GM21723 (cell line): Measurements from ENCODE around the gene NFILZ.

Source experiments
- ATAC-seq: cut with Tn5 transposase; IDR thresholded peaks from one replicate; pipeline ENCODE4 v1.9.1; 2021; ENCODE audit warnings: mild to moderate bottlenecking, moderate library complexity; ENCODE audit not compliant: unreplicated experiment

NFILZ gene

GRCh38 chr19:8629996-8630683 lies at the start of gene NFILZ:
NFILZ (plus strand) TSS chr19:8630633; CDS start chr19:8676766, 46,133 bp downstream.
- ATAC-seq, result no peak

GRCh38 chr19:8580710-8581281 lies 49.6 kb upstream of the NFILZ start:
- peak; percentile 61 for ATAC-seq

- ATAC-seq, result no peak
Measured at GRCh38 chr19:8584965-8585893, 45.2 kb upstream of the NFILZ start.

- no peak for ATAC-seq
Measured at GRCh38 chr19:8585894-8586750, 44.3 kb upstream of the NFILZ start.

GRCh38 chr19:8589177-8589714 lies 41.2 kb upstream of the NFILZ start:
- ATAC-seq, result no peak

- ATAC-seq, result no peak
Measured at GRCh38 chr19:8592231-8593009, 38.0 kb upstream of the NFILZ start.

GRCh38 chr19:8593931-8594330 lies 36.5 kb upstream of the NFILZ start:
- ATAC-seq, result no peak

GRCh38 chr19:8595651-8596050 lies 34.8 kb upstream of the NFILZ start:
- ATAC-seq, result no peak

- ATAC-seq, result no peak
Measured at GRCh38 chr19:8596168-8596567, 34.3 kb upstream of the NFILZ start.

- no peak for ATAC-seq
Measured at GRCh38 chr19:8600064-8600463, 30.4 kb upstream of the NFILZ start.

GRCh38 chr19:8600816-8601215 lies 29.6 kb upstream of the NFILZ start:
- ATAC-seq, result no peak

GRCh38 chr19:8601796-8602195 lies 28.6 kb upstream of the NFILZ start:
- ATAC-seq, result no peak

GRCh38 chr19:8605514-8605913 lies 24.9 kb upstream of the NFILZ start:
- no peak for ATAC-seq

GRCh38 chr19:8607386-8607785 lies 23.0 kb upstream of the NFILZ start:
- ATAC-seq, result no peak

GRCh38 chr19:8608941-8609278 lies 21.5 kb upstream of the NFILZ start:
- no peak for ATAC-seq

GRCh38 chr19:8609279-8610040 lies 21.0 kb upstream of the NFILZ start:
- no peak for ATAC-seq

GRCh38 chr19:8610041-8610935 lies 20.1 kb upstream of the NFILZ start, which contains the start of gene ADAMTS10:
ADAMTS10 (minus strand) TSS chr19:8610715; CDS start chr19:8605710, 5,005 bp downstream.
- no peak for ATAC-seq

GRCh38 chr19:8610936-8611300 lies 19.5 kb upstream of the NFILZ start:
- no peak for ATAC-seq
